HG02981 (cell line): Measurements from ENCODE around the gene LONP1.
"Not testable (repeated sequence)": the region's sequence is repeated elsewhere in the genome, so short reads cannot be mapped to it uniquely, and the experiment has no call there.

Experiments
- ATAC-seq: cut with Tn5 transposase; IDR thresholded peaks from one replicate; pipeline ENCODE4 v1.9.1; 2021; ENCODE audit warnings: mild to moderate bottlenecking, moderate library complexity; ENCODE audit not compliant: unreplicated experiment

LONP1 gene

GRCh38 chr19:5719961-5720790, at the start of gene LONP1, which contains the start of gene CATSPERD:
Gene LONP1, minus strand, starts transcription at chr19:5720146. Its CDS starts 14 bp downstream, at chr19:5720132.
Gene CATSPERD, plus strand, starts transcription at chr19:5720637. Its CDS starts 101 bp downstream, at chr19:5720738.
- peak; percentile 83 for ATAC-seq

GRCh38 chr19:5767949-5768348, 48.0 kb upstream of the LONP1 start:
- no peak for ATAC-seq

GRCh38 chr19:5765220-5765619, 45.3 kb upstream of the LONP1 start:
- no peak for ATAC-seq

- ATAC-seq, result no peak
Measured at GRCh38 chr19:5762608-5763217, 42.8 kb upstream of the LONP1 start.

DNA sequence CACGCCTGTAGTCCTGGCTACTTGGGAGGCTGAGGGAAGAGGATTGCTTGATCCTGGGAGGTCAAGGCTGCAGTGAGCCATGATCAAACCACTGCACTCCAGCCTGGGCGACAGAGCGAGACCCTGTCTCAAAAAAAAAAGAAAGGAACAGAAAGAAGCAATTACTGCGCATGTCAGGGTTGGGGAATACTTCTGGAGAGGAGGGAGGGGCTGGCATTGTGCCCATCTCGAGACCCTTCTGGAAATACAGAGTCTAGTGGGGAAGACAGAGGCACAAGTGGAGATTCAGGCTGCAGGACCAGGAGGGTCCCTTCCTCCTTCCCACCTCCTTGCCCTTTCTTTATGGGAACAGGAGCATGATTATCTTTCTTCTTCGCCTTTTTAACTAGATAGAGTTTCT, 33.8 kb upstream of the LONP1 start:
- no peak for ATAC-seq

- ATAC-seq, result no peak
Measured at GRCh38 chr19:5751709-5752108, 31.8 kb upstream of the LONP1 start.

- ATAC-seq, result no peak
Measured at GRCh38 chr19:5749505-5749904, 29.6 kb upstream of the LONP1 start.

GRCh38 chr19:5748920-5749319, 29.0 kb upstream of the LONP1 start:
- not testable (repeated sequence) for ATAC-seq

DNA sequence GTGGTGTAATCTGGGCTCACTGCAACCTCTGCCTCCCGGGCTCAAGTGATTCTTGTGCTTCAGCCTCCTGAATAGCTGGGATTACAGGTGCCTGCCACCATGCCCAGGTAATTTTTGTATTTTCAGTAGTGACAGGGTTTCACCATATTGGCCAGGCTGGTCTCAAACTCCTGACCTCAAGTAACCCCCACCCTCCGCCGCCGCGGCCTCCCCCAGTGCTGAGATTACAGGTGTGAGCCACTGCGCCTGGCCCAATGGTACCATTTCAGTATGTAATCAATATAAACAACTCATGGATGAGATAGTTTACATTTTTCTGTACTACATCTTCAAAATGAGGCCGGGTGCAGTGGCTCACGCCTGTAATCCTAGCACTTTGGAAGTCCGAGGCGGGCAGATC, 25.1 kb upstream of the LONP1 start:
- ATAC-seq, result not testable (repeated sequence)

DNA sequence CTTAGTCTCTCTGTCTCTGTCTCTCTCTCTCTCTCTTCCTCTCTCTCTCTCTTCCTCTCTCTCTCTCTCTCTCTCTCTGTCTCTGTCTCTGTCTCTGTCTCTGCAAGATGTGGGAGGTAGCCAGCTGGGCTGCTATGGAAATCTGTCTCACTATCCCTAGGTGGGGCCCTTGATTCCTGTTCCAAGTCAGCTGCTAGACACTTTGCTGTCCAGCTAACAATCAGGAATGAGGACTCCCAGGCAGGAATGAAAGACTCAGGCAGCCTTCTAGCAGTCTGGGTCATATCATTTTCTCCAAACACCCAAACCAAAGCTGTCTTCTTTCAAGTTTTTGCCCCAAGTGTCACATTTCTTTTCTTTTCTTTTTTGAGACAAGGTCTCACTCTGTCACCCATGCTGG, 23.7 kb upstream of the LONP1 start:
- ATAC-seq, result no peak

GRCh38 chr19:5742051-5742450, 22.1 kb upstream of the LONP1 start:
- no peak for ATAC-seq

- no peak for ATAC-seq
Measured at GRCh38 chr19:5738423-5738822, 18.5 kb upstream of the LONP1 start.

DNA sequence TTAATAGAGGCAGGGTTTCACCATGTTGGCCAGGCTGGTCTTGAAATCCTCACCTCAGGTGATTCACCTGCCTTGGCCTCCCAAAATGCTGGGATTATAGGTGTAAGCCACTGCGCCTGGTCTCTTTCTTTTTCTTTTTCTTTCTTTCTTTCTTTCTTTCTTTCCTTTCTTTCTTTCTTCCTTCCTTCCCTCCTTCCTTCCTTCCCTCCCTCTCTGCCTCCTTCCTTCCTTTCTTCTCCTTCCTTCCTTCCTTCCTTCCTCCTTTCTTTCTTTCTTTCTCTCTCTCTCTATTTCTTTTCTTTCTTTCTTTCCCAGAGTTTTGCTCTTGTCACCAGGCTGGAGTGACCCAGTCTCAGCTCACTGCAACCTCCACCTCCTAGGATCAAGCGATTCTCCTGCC, 13.2 kb upstream of the LONP1 start:
- not testable (repeated sequence) for ATAC-seq

- no peak for ATAC-seq
Measured at GRCh38 chr19:5727453-5728050, 7.6 kb upstream of the LONP1 start.

GRCh38 chr19:5719274-5719960, 529 bp downstream of the LONP1 start:
- no peak for ATAC-seq

- ATAC-seq, result no peak
Measured at GRCh38 chr19:5718579-5719273, 1.2 kb downstream of the LONP1 start.

DNA sequence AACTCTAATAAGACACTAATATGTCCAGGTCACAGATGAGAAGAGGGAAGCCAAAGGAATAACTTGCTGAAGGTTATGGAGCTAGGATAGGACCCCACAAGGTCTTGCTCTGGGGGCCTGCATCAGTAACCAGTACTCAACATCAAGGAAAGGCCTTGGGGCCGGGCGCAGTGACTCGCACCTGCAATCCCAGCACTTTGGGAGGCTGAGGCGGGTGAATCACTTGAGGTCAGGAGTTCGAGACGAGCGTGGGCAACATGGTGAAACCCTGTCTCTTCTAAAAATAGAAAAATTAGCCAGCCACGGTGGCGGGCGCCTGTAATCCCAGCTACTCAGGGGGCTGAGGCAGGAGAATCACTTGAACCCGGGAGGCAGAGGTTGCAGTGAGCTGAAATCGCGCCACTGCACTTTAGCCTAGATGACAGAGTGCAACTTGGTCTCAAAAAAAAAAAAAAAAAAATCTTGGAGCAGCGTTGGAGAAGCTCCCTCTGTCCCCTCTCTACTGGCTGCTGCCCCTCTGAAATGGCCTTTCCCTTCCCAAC, 1.8 kb downstream of the LONP1 start:
- no peak for ATAC-seq

DNA sequence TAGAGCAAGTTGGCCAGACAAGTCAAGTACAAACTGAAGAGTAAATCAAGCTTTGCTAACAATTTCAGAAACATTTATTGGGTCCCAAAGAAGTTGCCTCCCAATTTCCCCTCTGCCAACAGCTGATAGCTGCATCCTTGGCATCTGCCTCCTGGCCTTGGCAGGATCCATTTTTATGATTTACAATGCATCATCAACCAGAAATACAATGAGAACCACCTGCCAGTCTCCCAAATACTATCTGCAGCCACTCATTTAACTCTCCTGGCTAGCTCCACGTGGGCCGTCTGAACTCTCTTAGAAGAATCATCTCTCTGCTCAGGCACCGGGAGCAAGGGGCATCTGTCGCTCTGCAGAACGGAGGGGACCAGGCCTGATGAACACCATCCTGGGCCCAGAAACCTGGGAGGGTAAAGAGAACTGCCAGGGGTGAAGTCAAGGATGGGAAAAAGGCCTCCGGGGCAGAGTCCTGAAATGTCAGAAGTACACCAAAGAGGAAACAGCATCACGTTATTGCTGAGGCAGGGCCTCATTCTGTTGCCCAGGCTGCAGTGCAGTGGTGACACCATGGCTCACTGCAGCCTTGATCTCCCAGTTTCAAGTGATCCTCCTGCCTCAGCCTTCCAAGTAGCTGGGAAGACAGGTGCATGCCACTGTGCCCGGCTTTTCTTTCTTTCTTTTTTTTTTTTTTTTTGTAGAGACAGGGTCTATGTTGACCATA, 2.6 kb downstream of the LONP1 start:
- ATAC-seq, result no peak

GRCh38 chr19:5714816-5715215, 5.1 kb downstream of the LONP1 start:
- ATAC-seq, result no peak

DNA sequence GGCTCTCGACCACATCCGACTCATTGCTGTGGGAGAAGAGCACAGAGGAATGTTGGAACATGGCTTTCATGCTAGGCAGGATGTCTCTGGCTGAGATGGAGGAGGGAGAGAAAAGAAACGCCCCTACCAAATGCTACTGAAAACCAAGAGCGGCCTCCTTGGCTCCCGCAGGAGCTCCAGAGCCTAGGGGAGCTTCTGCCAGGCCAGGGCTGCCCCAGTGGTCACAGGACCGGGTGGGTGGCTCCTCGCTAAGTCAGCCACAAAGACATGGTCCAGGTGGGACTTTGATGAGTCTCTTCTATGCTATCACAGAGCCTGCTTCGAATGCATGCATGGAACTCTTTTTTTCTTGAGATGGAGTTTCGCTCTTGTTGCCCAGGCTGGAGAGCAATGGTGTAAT, 6.7 kb downstream of the LONP1 start:
- ATAC-seq, result no peak
